K562 (cell line): ENCODE data around the gene WDR3. TPM values are rescaled to one million over a fixed set of nuclear protein-coding genes. Genes with fewer than 3 reads are reported as not detected.

Experiments used
- ATAC-seq: fragments of 200-7000 bp; cut with Tn5 transposase; 3 replicates; pipeline ENCODE4 v1.9.1; 2020; ENCODE audit warnings: moderate library complexity
- BruUV-seq: library from RNA; stranded (reverse); fragments of 400-500 nt; replicated peaks from 2 replicates; lab custom pipeline; 2021; lab: Mats Ljungman, UMichigan
- CTCF ChIA-PET: fragments of 300-600 bp; formaldehyde crosslinking; extraction: SDS; loops from one replicate; lab custom pipeline; 2021; ENCODE audit warnings: low intra/inter-chr PET ratio; lab: Yijun Ruan, JAX
- POLR2A ChIA-PET: fragments of 300-600, 350-650 bp; sonication (Branson Sonifier 250); formaldehyde crosslinking; extraction: SDS; loops from one replicate; lab custom pipeline; 2021; ENCODE audit warnings: antibody characterized with exemption, inconsistent platforms; lab: Yijun Ruan, JAX
- DNase-seq, 4 experiments: peaks; one replicate each; pipeline versions ENCODE4 v3.0.0 to v3.0.0-alpha.2; 2011 to 2018; ENCODE audit warnings: low spot score in 3 of 4, mixed read lengths in 3 of 4; ENCODE audit errors: extremely low read depth in 1 of 4
- FAIRE-seq: peaks from 2 replicates; lab custom pipeline; 2011; peaks lifted over from hg19 to GRCh38; lab: Jason Lieb, UNC
- H2AFZ ChIP-seq: 2 replicates; pipeline ENCODE4 v1.6.0; 2011; ENCODE audit warnings: low read depth, low read length, control low read depth, inconsistent platforms
- H3K27ac ChIP-seq: fragments of 200-600 bp; 3 replicates; pipeline ENCODE4 v1.8.0; 2011; ENCODE audit warnings: low read depth, mild to moderate bottlenecking, control low read depth, inconsistent platforms, low read length, moderate library complexity, mixed read lengths; ENCODE audit errors: extremely low read depth
- H3K27me3 ChIP-seq, 2 experiments: fragments of 300-600 bp in 1 of 2; 2 replicates in 1 of 2; 3 replicates in 1 of 2; pipeline versions ENCODE4 v1.6.0 to v1.8.0; 2011; ENCODE audit warnings: inconsistent platforms in 2 of 2, low read length in 2 of 2, mild to moderate bottlenecking in 1 of 2, mixed read lengths in 1 of 2, moderate library complexity in 1 of 2; ENCODE audit not compliant: control insufficient read depth in 2 of 2, insufficient read depth in 2 of 2
- H3K36me3 ChIP-seq: fragments of 300-600 bp; 3 replicates; pipeline ENCODE4 v1.8.0; 2011; ENCODE audit warnings: mild to moderate bottlenecking, low read length, inconsistent platforms; ENCODE audit not compliant: control insufficient read depth, insufficient read depth
- H3K4me1 ChIP-seq, 2 experiments: fragments of 200-600 bp in 1 of 2; replicated peaks in 1 of 2; 2 replicates in 1 of 2; 3 replicates in 1 of 2; pipeline versions ENCODE4 v1.5.1 to v1.8.0; 2011; ENCODE audit warnings: inconsistent platforms in 2 of 2, low read length in 2 of 2, mild to moderate bottlenecking in 1 of 2, mixed read lengths in 1 of 2, moderate library complexity in 1 of 2; ENCODE audit not compliant: control insufficient read depth in 2 of 2, insufficient read depth in 2 of 2
- H3K4me2 ChIP-seq: 2 replicates; pipeline ENCODE4 v1.6.1; 2011; ENCODE audit warnings: low read length, control low read depth, inconsistent platforms, mixed read lengths; ENCODE audit not compliant: insufficient read depth
- H3K4me3 ChIP-seq: fragments of 200-600 bp; sonication (generic), shearing (Covaris generic); 2 replicates; pipeline ENCODE4 v1.5.1; 2016; ENCODE audit warnings: control low read depth, inconsistent platforms
- H3K79me2 ChIP-seq: fragments of 200-600 bp; 3 replicates; pipeline ENCODE4 v1.8.0; 2011; ENCODE audit warnings: low read length, inconsistent platforms; ENCODE audit not compliant: control insufficient read depth, insufficient read depth
- H3K9ac ChIP-seq, 2 experiments: 2 replicates each; pipeline versions ENCODE4 v1.6.0 to v1.6.1; 2011; ENCODE audit warnings: low read depth in 2 of 2, low read length in 2 of 2, control low read depth in 1 of 2, inconsistent platforms in 1 of 2, mild to moderate bottlenecking in 1 of 2, mixed read lengths in 1 of 2; ENCODE audit not compliant: insufficient read depth in 1 of 2
- H3K9me1 ChIP-seq: one replicate; pipeline ENCODE4 v1.6.0; 2011; ENCODE audit warnings: inconsistent platforms, mild to moderate bottlenecking, low read length, moderate library complexity; ENCODE audit not compliant: control insufficient read depth, insufficient read depth
- H3K9me3 ChIP-seq: replicated peaks from 2 replicates; pipeline ENCODE4 v1.5.1; 2011; ENCODE audit warnings: low read depth, low read length, inconsistent platforms; ENCODE audit not compliant: control insufficient read depth, insufficient read depth
- H4K20me1 ChIP-seq: replicated peaks from 2 replicates; pipeline ENCODE4 v1.6.1; 2011; ENCODE audit warnings: low read length, inconsistent platforms, mixed read lengths; ENCODE audit not compliant: control insufficient read depth, insufficient read depth
- ARID1B ChIP-seq: fragments of 450-650 bp; IDR thresholded peaks from 2 replicates; pipeline ENCODE4 v1.6.1; 2016; ENCODE audit warnings: antibody characterized with exemption, mild to moderate bottlenecking, inconsistent platforms
- CREB1 ChIP-seq, 2 experiments: sonication (generic) in 1 of 2; formaldehyde crosslinking in 1 of 2; IDR thresholded peaks; 2 replicates each; pipeline versions ENCODE4 v1.6.1 to v1.8.0; 2012 to 2022; ENCODE audit warnings: inconsistent platforms in 1 of 2, mild to moderate bottlenecking in 1 of 2, missing genetic modification reagents in 1 of 2, moderate library complexity in 1 of 2
- FOSL1 ChIP-seq: fragments of 200-800 bp; sonication (Bioruptor generic); conservative IDR thresholded peaks from 2 replicates; pipeline ENCODE4 v1.6.1; 2016; ENCODE audit warnings: missing genetic modification characterization, missing compliant biosample characterization
- FUS ChIP-seq: fragments of 200-400 bp; formaldehyde crosslinking; optimal IDR thresholded peaks from 2 replicates; pipeline ENCODE3; 2017; ENCODE audit warnings: low read depth, low read length
- HMG20A ChIP-seq: fragments of 450-650 bp; formaldehyde crosslinking; conservative IDR thresholded peaks from 2 replicates; pipeline ENCODE4 v1.4.0; 2020; ENCODE audit warnings: mild to moderate bottlenecking, mixed read lengths
- MEIS2 ChIP-seq: fragments of 450-650 bp; IDR thresholded peaks from 2 replicates; pipeline ENCODE4 v1.6.1; 2014; ENCODE audit warnings: mild to moderate bottlenecking; ENCODE audit not compliant: partially characterized antibody
- MXI1 ChIP-seq: IDR thresholded peaks from 2 replicates; pipeline ENCODE4 v1.6.1; 2011; ENCODE audit warnings: low read depth, mild to moderate bottlenecking, improper control_type of control experiment, low read length
- POLR2H ChIP-seq: IDR thresholded peaks from 2 replicates; pipeline ENCODE4 v1.6.1; 2016; ENCODE audit warnings: missing genetic modification characterization, low read depth, mild to moderate bottlenecking, control low read depth, missing compliant biosample characterization, moderate library complexity
- SREBF1 ChIP-seq: fragments of 150-350 bp; IDR thresholded peaks from 2 replicates; pipeline ENCODE4 v1.6.1; 2014; ENCODE audit warnings: antibody characterized with exemption, low read depth, low read length, borderline replicate concordance
- TRIM24 ChIP-seq, 2 experiments: fragments of 450-650 bp; IDR thresholded peaks; 2 replicates each; pipeline ENCODE4 v1.6.1; 2016
- USF2 ChIP-seq: sonication (generic); formaldehyde crosslinking; IDR thresholded peaks from 2 replicates; pipeline ENCODE4 v1.5.0; 2020; ENCODE audit warnings: missing genetic modification reagents
- ZNF311 ChIP-seq: fragments of 250-450 bp; sonication (Bioruptor Pico); IDR thresholded peaks from 2 replicates; pipeline ENCODE4 v1.4.0; 2020; ENCODE audit warnings: mild to moderate bottlenecking, moderate library complexity
- ZNF431 ChIP-seq: sonication (generic); formaldehyde crosslinking; IDR thresholded peaks from 2 replicates; pipeline ENCODE4 v1.8.0; 2022; ENCODE audit warnings: mild to moderate bottlenecking, missing genetic modification reagents
- WGBS: fragments of 100-300 bp; shearing (Covaris generic); methylation state at CpG from one replicate; pipeline ENCODE4 v1.1.6; 2016; ENCODE audit warnings: low coverage, mixed read lengths; ENCODE audit not compliant: insufficient coverage; ENCODE audit errors: missing lambda C conversion rate; 5-methylcytosine and 5-hydroxymethylcytosine counted together
- in situ Hi-C: fragments of 300-500 bp; cut with MboI; formaldehyde crosslinking; loops from 4 replicates; pipeline ENCODE4 v1.15.0; 2018; ENCODE audit warnings: inconsistent platforms, mixed read lengths
- intact Hi-C: fragments of 100-400 bp; cut with micrococcal nuclease; formaldehyde crosslinking; loops from 2 replicates; pipeline ENCODE4 v1.14.2; 2022
- polyA plus RNA-seq, 8 experiments: library from polyadenylated mRNA; depleted of rRNA in 4 of 8; stranded (reverse) in 5 of 8; unstranded in 3 of 8; fragments of >200 nt; fragmentation: Nextera tagmentation in 2 of 8; fragmentation: Illumina TruSeq in 1 of 8; extraction: Ambion mirVana in 2 of 8; extraction: Trizol in 1 of 8; gene quantifications; 2 replicates each; pipeline versions ENCODE4 v1.2.1 to v1.2.3, GENCODE V29; 2011 to 2014; ENCODE audit warnings: inconsistent platforms in 1 of 8, missing spikeins in 1 of 8
- total RNA-seq, 7 experiments: library from RNA; depleted of rRNA in 6 of 7; stranded (reverse); fragments of >200 nt in 6 of 7; fragmentation: Illumina TruSeq in 2 of 7; extraction: Trizol in 2 of 7; gene quantifications; 2 replicates each; pipeline versions ENCODE4 v1.2.1 to v1.2.3, GENCODE V29; 2011 to 2021; ENCODE audit warnings: low replicate concordance in 1 of 7
- TF ChIP-seq, protein P1 (sequence below): sonication (generic); formaldehyde crosslinking; IDR thresholded peaks from 2 replicates; pipeline ENCODE4 v1.8.0; 2022; ENCODE audit warnings: missing genetic modification reagents, mild to moderate bottlenecking, borderline replicate concordance
- TF ChIP-seq, protein P2 (sequence below): sonication (generic); formaldehyde crosslinking; IDR thresholded peaks from 2 replicates; pipeline ENCODE4 v1.8.1; 2022; ENCODE audit warnings: missing genetic modification reagents

WDR3 gene
- total and polyA plus RNA-seq, 9 of the 15 experiments (the other 6 are each of a cell fraction or from before 2014, with no cell fraction given) = 40.6 to 122 (median 76.5) TPM

GRCh38 chr1:117928881-117929342, 627 bp upstream of the WDR3 start (continued):
- TF ChIP-seq CREB1 (IDR thresholded peaks at IDR 0.05) (no peak), CREB1 (CRISPR knock-in tag; IDR thresholded peaks at IDR 0.05) (no peak), MEIS2 (peak; percentile 19), HMG20A (CRISPR knock-in tag) (no peak)
- TF ChIP-seq, all 486 proteins: peak for 23

GRCh38 chr1:117930173-117930447, 571 bp downstream of the WDR3 start:
- TF ChIP-seq ARID1B (0 out of 2 replicates have a peak, but pooled peaks have one; percentile 5), SREBF1 (no peak), POLR2H (tag) (no peak), FOSL1 (tag) (0 out of 2 replicates have a peak, but pooled peaks have one; percentile 15), FUS (no peak), MXI1 (peak; percentile 13; the same call in 1 of the 2 replicates), ZNF311 (CRISPR knock-in tag) (no peak), USF2 (CRISPR knock-in tag) (no peak), TRIM24 (IDR thresholded peaks at IDR 0.05) (no peak), ZNF431 (CRISPR knock-in tag) (0 out of 2 replicates have a peak, but pooled peaks have one; percentile 5)
- TF ChIP-seq, protein P1, sequence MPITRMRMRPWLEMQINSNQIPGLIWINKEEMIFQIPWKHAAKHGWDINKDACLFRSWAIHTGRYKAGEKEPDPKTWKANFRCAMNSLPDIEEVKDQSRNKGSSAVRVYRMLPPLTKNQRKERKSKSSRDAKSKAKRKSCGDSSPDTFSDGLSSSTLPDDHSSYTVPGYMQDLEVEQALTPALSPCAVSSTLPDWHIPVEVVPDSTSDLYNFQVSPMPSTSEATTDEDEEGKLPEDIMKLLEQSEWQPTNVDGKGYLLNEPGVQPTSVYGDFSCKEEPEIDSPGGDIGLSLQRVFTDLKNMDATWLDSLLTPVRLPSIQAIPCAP (CRISPR knock-in tag) = no peak
- TF ChIP-seq, protein P2, sequence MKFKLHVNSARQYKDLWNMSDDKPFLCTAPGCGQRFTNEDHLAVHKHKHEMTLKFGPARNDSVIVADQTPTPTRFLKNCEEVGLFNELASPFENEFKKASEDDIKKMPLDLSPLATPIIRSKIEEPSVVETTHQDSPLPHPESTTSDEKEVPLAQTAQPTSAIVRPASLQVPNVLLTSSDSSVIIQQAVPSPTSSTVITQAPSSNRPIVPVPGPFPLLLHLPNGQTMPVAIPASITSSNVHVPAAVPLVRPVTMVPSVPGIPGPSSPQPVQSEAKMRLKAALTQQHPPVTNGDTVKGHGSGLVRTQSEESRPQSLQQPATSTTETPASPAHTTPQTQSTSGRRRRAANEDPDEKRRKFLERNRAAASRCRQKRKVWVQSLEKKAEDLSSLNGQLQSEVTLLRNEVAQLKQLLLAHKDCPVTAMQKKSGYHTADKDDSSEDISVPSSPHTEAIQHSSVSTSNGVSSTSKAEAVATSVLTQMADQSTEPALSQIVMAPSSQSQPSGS (CRISPR knock-in tag) = no peak
- no peaks in the 10 kb centered on the region for H3K27me3 ChIP-seq
- BruUV-seq = no TSS peak
- H4K20me1 ChIP-seq = peaks cover 4% of the 10 kb centered on the region; the same call in 1 of the 2 replicates
- ChIA-PET CTCF (no interaction called here), POLR2A (interaction anchor here (1.0 to 4.4 kb wide), 7 partner anchors 12 to 1211 kb away, joined by 3 to 30 read pairs (median 4); no protein-coding TSS in a partner anchor)
- H3K27ac ChIP-seq = peak overlapping the region; percentile 64
- 2% methylated on average over 12 of the region's 12 CpGs for WGBS
- peak overlapping the region; percentile 100 for H3K4me2 ChIP-seq
- peaks cover 36% of the 10 kb centered on the region for H3K36me3 ChIP-seq
- DNase-seq (no peak), FAIRE-seq (no peak), ATAC-seq (peak; percentile 1)
- H3K79me2 ChIP-seq = peaks cover 80% of the 10 kb centered on the region
- H3K9ac ChIP-seq = peak overlapping the region; percentile 86 to 96
- H3K9me1 ChIP-seq = no peaks in the 10 kb centered on the region
- peak overlapping the region; percentile 78 for H3K4me3 ChIP-seq
- H3K9me3 ChIP-seq = no peaks in the 10 kb centered on the region
- in situ Hi-C loops = no loop called here
- intact Hi-C loops = no loop called here
- H3K4me1 ChIP-seq = peaks cover 7 to 8% of the 10 kb centered on the region in 2 experiments; a peak in 2 of 5 replicates
- peak overlapping the region; percentile 94 for H2AFZ ChIP-seq
